Trophoblast cell (in vitro differentiated cells and primary cell): ENCODE data around the gene ATF7IP.

Experiments
- DNase-seq, 2 donors: peaks; one replicate each; pipeline ENCODE4 v3.0.0-alpha.2; 2016
- H2AFZ ChIP-seq: 2 replicates; pipeline ENCODE4 v1.6.1; 2013; ENCODE audit warnings: low read length, moderate library complexity, mild to moderate bottlenecking; ENCODE audit not compliant: insufficient read depth, poor library complexity
- H2AK5ac ChIP-seq: 2 replicates; pipeline ENCODE4 v1.6.1; 2013; ENCODE audit warnings: mild to moderate bottlenecking, low read length
- H2BK120ac ChIP-seq: 2 replicates; pipeline ENCODE4 v1.6.1; 2013; ENCODE audit warnings: low read length, mild to moderate bottlenecking, moderate library complexity; ENCODE audit not compliant: insufficient read depth, poor library complexity
- H2BK12ac ChIP-seq: 2 replicates; pipeline ENCODE4 v1.6.1; 2013; ENCODE audit warnings: mild to moderate bottlenecking, low read length, moderate library complexity
- H2BK5ac ChIP-seq: 2 replicates; pipeline ENCODE4 v1.6.1; 2013; ENCODE audit warnings: low read length, low read depth, moderate library complexity, mild to moderate bottlenecking; ENCODE audit not compliant: poor library complexity
- H3K14ac ChIP-seq: 2 replicates; pipeline ENCODE4 v1.6.1; 2013; ENCODE audit warnings: mild to moderate bottlenecking, low read length
- H3K18ac ChIP-seq: 2 replicates; pipeline ENCODE4 v1.6.1; 2013; ENCODE audit warnings: mild to moderate bottlenecking, low read length
- H3K23ac ChIP-seq: 2 replicates; pipeline ENCODE4 v1.6.1; 2013; ENCODE audit warnings: low read length
- H3K27ac ChIP-seq: 2 replicates; pipeline ENCODE4 v1.5.1; 2013; ENCODE audit warnings: low read depth, mild to moderate bottlenecking, inconsistent platforms, low read length, moderate library complexity
- H3K27me3 ChIP-seq: 2 replicates; pipeline ENCODE4 v1.6.1; 2013; ENCODE audit warnings: inconsistent platforms, mild to moderate bottlenecking, low read length, moderate library complexity; ENCODE audit not compliant: insufficient read depth
- H3K36me3 ChIP-seq, 2 experiments: 1 replicate in 1 of 2; 2 replicates in 1 of 2; pipeline ENCODE4 v1.6.1; 2013; ENCODE audit warnings: low read length in 2 of 2, mild to moderate bottlenecking in 2 of 2, moderate library complexity in 1 of 2; ENCODE audit not compliant: insufficient read depth in 2 of 2, control insufficient read depth in 1 of 2
- H3K4ac ChIP-seq: 2 replicates; pipeline ENCODE4 v1.6.1; 2013; ENCODE audit warnings: low read depth, mild to moderate bottlenecking, low read length, moderate library complexity
- H3K4me1 ChIP-seq, 2 experiments: 1 replicate in 1 of 2; 2 replicates in 1 of 2; pipeline ENCODE4 v1.6.1; 2013; ENCODE audit warnings: low read length in 2 of 2, mild to moderate bottlenecking in 2 of 2, moderate library complexity in 1 of 2; ENCODE audit not compliant: insufficient read depth in 2 of 2, control insufficient read depth in 1 of 2
- H3K4me2 ChIP-seq: 2 replicates; pipeline ENCODE4 v1.6.1; 2013; ENCODE audit warnings: inconsistent platforms, mild to moderate bottlenecking, low read length, moderate library complexity
- H3K4me3 ChIP-seq: 2 replicates; pipeline ENCODE4 v1.5.1; 2013; ENCODE audit warnings: mild to moderate bottlenecking, low read depth, low read length, inconsistent platforms
- H3K79me1 ChIP-seq: one replicate; pipeline ENCODE4 v1.6.1; 2013; ENCODE audit warnings: low read length
- H3K79me2 ChIP-seq: 2 replicates; pipeline ENCODE4 v1.6.1; 2013; ENCODE audit warnings: low read length, mild to moderate bottlenecking; ENCODE audit not compliant: control insufficient read depth, insufficient read depth, poor library complexity
- H3K9ac ChIP-seq: 2 replicates; pipeline ENCODE4 v1.6.1; 2013; ENCODE audit warnings: mild to moderate bottlenecking, low read length
- H3K9me3 ChIP-seq: 2 replicates; pipeline ENCODE4 v1.6.1; 2013; ENCODE audit warnings: low read depth, mild to moderate bottlenecking, control low read depth, inconsistent platforms, low read length; ENCODE audit not compliant: insufficient read depth
- H4K12ac ChIP-seq: 2 replicates; pipeline ENCODE4 v1.6.1; 2013; ENCODE audit warnings: low read depth, mild to moderate bottlenecking, low read length, moderate library complexity
- H4K8ac ChIP-seq: 2 replicates; pipeline ENCODE4 v1.6.1; 2013; ENCODE audit warnings: low read depth, mild to moderate bottlenecking, low read length, moderate library complexity
- H4K91ac ChIP-seq: one replicate; pipeline ENCODE4 v1.6.1; 2013; ENCODE audit warnings: low read depth, mild to moderate bottlenecking, low read length, moderate library complexity
- WGBS: extraction: QIAGEN DNeasy Blood & Tissue Kit; methylation state at CpG from one replicate; pipeline ENCODE4 v1.1.7; 2013; ENCODE audit warnings: missing lambda C conversion rate; ENCODE audit not compliant: insufficient read length, insufficient coverage; ENCODE audit errors: extremely low coverage; 5-methylcytosine and 5-hydroxymethylcytosine counted together

Gene ATF7IP

GRCh38 chr12:14366209-14367039, 942 bp downstream of the ATF7IP start:
- Histone ChIP-seq H3K9ac (no peak overlapping the region), H3K23ac (no peak overlapping the region), H3K27ac (peak overlapping the region; percentile 93), H3K4ac (no peak overlapping the region), H3K36me3 (peaks cover 3 to 4% of the 10 kb centered on the region in 2 experiments), H3K14ac (no peak overlapping the region), H4K12ac (no peak overlapping the region), H3K9me3 (no peaks in the 10 kb centered on the region), H3K18ac (no peak overlapping the region), H4K8ac (no peak overlapping the region), H2BK12ac (no peak overlapping the region), H3K79me1 (peaks cover 4% of the 10 kb centered on the region), H3K4me1 (no peaks in the 10 kb centered on the region), H4K91ac (no peak overlapping the region), H3K4me2 (no peak overlapping the region), H2AK5ac (no peak overlapping the region), H2BK120ac (no peak overlapping the region), H3K4me3 (peak overlapping the region; percentile 81), H3K79me2 (peaks cover 6% of the 10 kb centered on the region), H3K27me3 (no peaks in the 10 kb centered on the region), H2AFZ (no peak overlapping the region), H2BK5ac (no peak overlapping the region)
- no CpG with 5 or more reads among the region's 5 CpGs for WGBS
- peak in 1 of 2 donors; percentile 70 for DNase-seq

- Histone ChIP-seq H3K27ac (no peak overlapping the region), H3K4me1 (no peaks in the 10 kb centered on the region), H4K91ac (no peak overlapping the region), H3K23ac (no peak overlapping the region), H2AFZ (no peak overlapping the region), H2BK120ac (no peak overlapping the region), H3K4me2 (peak overlapping the region; percentile 57), H3K27me3 (no peaks in the 10 kb centered on the region), H2BK12ac (no peak overlapping the region), H3K79me2 (peaks cover 6% of the 10 kb centered on the region), H2BK5ac (no peak overlapping the region), H3K36me3 (peaks cover 3 to 4% of the 10 kb centered on the region in 2 experiments), H3K4me3 (no peak overlapping the region), H3K9me3 (no peaks in the 10 kb centered on the region), H4K8ac (no peak overlapping the region), H3K14ac (no peak overlapping the region), H3K4ac (no peak overlapping the region), H3K79me1 (peaks cover 4% of the 10 kb centered on the region), H3K18ac (no peak overlapping the region), H2AK5ac (no peak overlapping the region), H4K12ac (no peak overlapping the region), H3K9ac (no peak overlapping the region)
- 100% methylated on average over 1 of the region's 7 CpGs for WGBS
- DNase-seq = peak; percentile 38 to 85
These were observed 1.7 kb downstream of the ATF7IP start for GRCh38 chr12:14367040-14367661.

- Histone ChIP-seq H3K4me3 (no peak overlapping the region), H4K12ac (no peak overlapping the region), H3K18ac (peak overlapping the region; percentile 90), H3K27ac (no peak overlapping the region), H2BK120ac (no peak overlapping the region), H4K91ac (no peak overlapping the region), H3K4ac (peak overlapping the region; percentile 100), H3K79me1 (peaks cover 4% of the 10 kb centered on the region), H3K14ac (no peak overlapping the region), H2AK5ac (no peak overlapping the region), H3K36me3 (peaks cover 3 to 4% of the 10 kb centered on the region in 2 experiments), H2BK12ac (peak overlapping the region; percentile 12), H3K79me2 (peaks cover 6% of the 10 kb centered on the region), H3K4me2 (no peak overlapping the region), H3K9me3 (no peaks in the 10 kb centered on the region), H3K23ac (no peak overlapping the region), H3K9ac (no peak overlapping the region), H2AFZ (no peak overlapping the region), H3K4me1 (no peaks in the 10 kb centered on the region), H2BK5ac (no peak overlapping the region), H3K27me3 (no peaks in the 10 kb centered on the region), H4K8ac (peak overlapping the region; percentile 78)
- DNase-seq = no peak
- WGBS = no CpG with 5 or more reads among the region's 7 CpGs
These were observed 3.8 kb downstream of the ATF7IP start for GRCh38 chr12:14369311-14369710.

GRCh38 chr12:14373217-14373616, 7.7 kb downstream of the ATF7IP start:
- H3K27ac ChIP-seq = peak overlapping the region; percentile 71
- no peak overlapping the region for H4K8ac ChIP-seq
- no peaks in the 10 kb centered on the region for H3K79me1 ChIP-seq
- no peak overlapping the region for H3K14ac ChIP-seq
- H3K4me1 ChIP-seq = no peaks in the 10 kb centered on the region
- H4K91ac ChIP-seq = no peak overlapping the region
- peaks cover 7% of the 10 kb centered on the region for H3K79me2 ChIP-seq
- no peak overlapping the region for H2AFZ ChIP-seq
- DNase-seq = no peak
- no peak overlapping the region for H3K4me3 ChIP-seq
- H2BK120ac ChIP-seq = no peak overlapping the region
- no peak overlapping the region for H2BK5ac ChIP-seq
- H3K4me2 ChIP-seq = no peak overlapping the region
- no peak overlapping the region for H2BK12ac ChIP-seq
- H3K27me3 ChIP-seq = no peaks in the 10 kb centered on the region
- no peak overlapping the region for H3K9ac ChIP-seq
- H3K4ac ChIP-seq = no peak overlapping the region
- no peak overlapping the region for H2AK5ac ChIP-seq
- no peak overlapping the region for H3K23ac ChIP-seq
- H3K36me3 ChIP-seq = peaks cover 3 to 7% of the 10 kb centered on the region in 2 experiments
- H3K18ac ChIP-seq = no peak overlapping the region
- no peaks in the 10 kb centered on the region for H3K9me3 ChIP-seq
- no peak overlapping the region for H4K12ac ChIP-seq
